ENCODE results near the gene GRHL1.

Gene GRHL1

DNA sequence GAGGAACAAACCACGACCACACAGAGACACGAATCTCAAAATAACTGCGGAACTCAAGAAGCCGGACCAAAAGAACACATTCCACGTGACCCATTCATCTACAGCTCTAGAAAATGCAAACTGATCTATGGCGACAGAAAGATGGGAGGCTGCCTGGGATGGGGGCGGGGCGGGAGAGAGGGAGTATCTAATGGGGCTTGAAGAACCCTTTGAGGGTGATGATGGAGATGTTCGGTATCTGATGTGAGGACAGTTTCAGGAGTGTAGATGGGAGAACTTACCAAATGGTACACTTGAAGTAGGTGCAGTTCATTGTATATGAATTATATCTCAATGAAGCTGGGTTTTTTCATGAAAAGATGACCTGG lies 57.3 kb downstream of the GRHL1 start:
- ChIA-PET POLR2A (no interaction called here), CTCF (interaction anchor here (1.3 kb wide), 1 partner anchor 24 kb away, joined by 3 read pairs; no protein-coding TSS in a partner anchor)
- Histone ChIP-seq H3K27ac (ENCODE audit: extremely low read depth, low read depth, low read length) (no peak overlapping the region), H3K9me3 (ENCODE audit: control insufficient read depth, insufficient read depth, low read depth, low read length) (no peaks in the 10 kb centered on the region), H3K4me3 (ENCODE audit: low read depth, low read length) (no peak overlapping the region), H3K4me1 (ENCODE audit: control insufficient read depth, insufficient read depth, low read length) (no peaks in the 10 kb centered on the region), H3K36me3 (ENCODE audit: control insufficient read depth in 2 of 2, insufficient read depth in 1 of 2, low read length in 2 of 2) (no peaks in the 10 kb centered on the region)
- no peak for TF ChIP-seq SCRT2 (tag by site-specific recombination; IDR thresholded peaks at IDR 0.05)
- TF ChIP-seq, protein P1, sequence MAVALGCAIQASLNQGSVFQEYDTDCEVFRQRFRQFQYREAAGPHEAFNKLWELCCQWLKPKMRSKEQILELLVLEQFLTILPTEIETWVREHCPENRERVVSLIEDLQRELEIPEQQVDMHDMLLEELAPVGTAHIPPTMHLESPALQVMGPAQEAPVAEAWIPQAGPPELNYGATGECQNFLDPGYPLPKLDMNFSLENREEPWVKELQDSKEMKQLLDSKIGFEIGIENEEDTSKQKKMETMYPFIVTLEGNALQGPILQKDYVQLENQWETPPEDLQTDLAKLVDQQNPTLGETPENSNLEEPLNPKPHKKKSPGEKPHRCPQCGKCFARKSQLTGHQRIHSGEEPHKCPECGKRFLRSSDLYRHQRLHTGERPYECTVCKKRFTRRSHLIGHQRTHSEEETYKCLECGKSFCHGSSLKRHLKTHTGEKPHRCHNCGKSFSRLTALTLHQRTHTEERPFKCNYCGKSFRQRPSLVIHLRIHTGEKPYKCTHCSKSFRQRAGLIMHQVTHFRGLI (tag by site-specific recombination; IDR thresholded peaks at IDR 0.05): no peak
- TF ChIP-seq KLF7 (tag by site-specific recombination; IDR thresholded peaks at IDR 0.05; ENCODE audit: borderline replicate concordance): no peak
- TF ChIP-seq, protein P2, sequence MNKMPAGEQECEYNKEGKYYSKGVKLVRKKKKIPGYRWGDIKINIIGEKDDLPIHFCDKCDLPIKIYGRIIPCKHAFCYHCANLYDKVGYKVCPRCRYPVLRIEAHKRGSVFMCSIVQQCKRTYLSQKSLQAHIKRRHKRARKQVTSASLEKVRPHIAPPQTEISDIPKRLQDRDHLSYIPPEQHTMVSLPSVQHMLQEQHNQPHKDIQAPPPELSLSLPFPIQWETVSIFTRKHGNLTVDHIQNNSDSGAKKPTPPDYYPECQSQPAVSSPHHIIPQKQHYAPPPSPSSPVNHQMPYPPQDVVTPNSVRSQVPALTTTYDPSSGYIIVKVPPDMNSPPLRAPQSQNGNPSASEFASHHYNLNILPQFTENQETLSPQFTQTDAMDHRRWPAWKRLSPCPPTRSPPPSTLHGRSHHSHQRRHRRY (tag by site-specific recombination; IDR thresholded peaks at IDR 0.05): no peak
- TF ChIP-seq ZNF350 (tag by site-specific recombination; IDR thresholded peaks at IDR 0.05): no peak
- TF ChIP-seq ZFP37 (tag by site-specific recombination; IDR thresholded peaks at IDR 0.05): no peak
- TF ChIP-seq SETDB1 (IDR thresholded peaks at IDR 0.05; ENCODE audit: insufficient read length, low read length): no peak
- no peak for TF ChIP-seq ZNF677 (tag by site-specific recombination; IDR thresholded peaks at IDR 0.05)
- TF ChIP-seq, protein P3, sequence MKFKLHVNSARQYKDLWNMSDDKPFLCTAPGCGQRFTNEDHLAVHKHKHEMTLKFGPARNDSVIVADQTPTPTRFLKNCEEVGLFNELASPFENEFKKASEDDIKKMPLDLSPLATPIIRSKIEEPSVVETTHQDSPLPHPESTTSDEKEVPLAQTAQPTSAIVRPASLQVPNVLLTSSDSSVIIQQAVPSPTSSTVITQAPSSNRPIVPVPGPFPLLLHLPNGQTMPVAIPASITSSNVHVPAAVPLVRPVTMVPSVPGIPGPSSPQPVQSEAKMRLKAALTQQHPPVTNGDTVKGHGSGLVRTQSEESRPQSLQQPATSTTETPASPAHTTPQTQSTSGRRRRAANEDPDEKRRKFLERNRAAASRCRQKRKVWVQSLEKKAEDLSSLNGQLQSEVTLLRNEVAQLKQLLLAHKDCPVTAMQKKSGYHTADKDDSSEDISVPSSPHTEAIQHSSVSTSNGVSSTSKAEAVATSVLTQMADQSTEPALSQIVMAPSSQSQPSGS (tag by site-specific recombination; IDR thresholded peaks at IDR 0.05; ENCODE audit: low read depth): no peak
- TF ChIP-seq PRDM1 (tag by site-specific recombination; IDR thresholded peaks at IDR 0.05): no peak
- TF ChIP-seq ZNF157 (tag by site-specific recombination; IDR thresholded peaks at IDR 0.05): no peak
- no peak for TF ChIP-seq ZSCAN23 (tag by site-specific recombination; IDR thresholded peaks at IDR 0.05)
- no peak for TF ChIP-seq ZNF670 (tag by site-specific recombination; IDR thresholded peaks at IDR 0.05; ENCODE audit: low read depth)

DNA sequence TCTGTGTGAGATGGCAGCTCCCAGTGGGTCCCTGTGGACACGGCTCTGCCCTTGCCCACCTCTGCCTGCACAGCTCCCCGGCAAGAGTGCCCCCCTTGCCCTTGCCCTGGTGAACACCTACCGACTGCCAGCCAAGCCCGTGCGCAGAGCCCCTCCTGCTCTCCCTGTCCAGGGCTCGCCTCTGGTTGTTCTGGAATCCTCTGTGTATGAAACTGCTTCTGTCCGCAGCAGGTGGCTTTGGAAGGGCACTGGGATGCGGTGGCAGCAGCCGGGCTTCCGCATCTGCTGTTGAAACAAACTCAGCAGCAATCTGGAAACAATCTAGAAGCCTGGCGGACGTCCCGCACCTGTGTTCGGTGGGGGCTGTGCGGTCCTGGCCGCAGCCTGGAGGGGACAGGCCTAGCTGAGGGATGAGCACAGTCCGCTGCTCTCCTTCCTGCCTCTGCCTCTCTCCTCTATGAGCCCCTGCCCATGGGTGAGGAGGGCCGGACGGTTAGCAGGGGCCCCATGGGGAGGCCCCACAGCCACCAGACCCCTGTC lies 57.8 kb downstream of the GRHL1 start:
- Histone ChIP-seq H3K4me1 (ENCODE audit: control insufficient read depth, insufficient read depth, low read length) (no peaks in the 10 kb centered on the region), H3K27ac (ENCODE audit: extremely low read depth, low read depth, low read length) (no peak overlapping the region), H3K36me3 (ENCODE audit: control insufficient read depth in 2 of 2, insufficient read depth in 1 of 2, low read length in 2 of 2) (no peaks in the 10 kb centered on the region), H3K4me3 (ENCODE audit: low read depth, low read length) (no peak overlapping the region), H3K9me3 (ENCODE audit: control insufficient read depth, insufficient read depth, low read depth, low read length) (no peaks in the 10 kb centered on the region)
- ChIA-PET CTCF (interaction anchor here (1.3 kb wide), 1 partner anchor 25 kb away, joined by 3 read pairs; no protein-coding TSS in a partner anchor), POLR2A (no interaction called here)
- no peak for TF ChIP-seq KLF16 (tag by site-specific recombination; IDR thresholded peaks at IDR 0.05)
- TF ChIP-seq ZNF654 (tag by site-specific recombination; IDR thresholded peaks at IDR 0.05; ENCODE audit: low read depth): no peak
- no peak for TF ChIP-seq ZNF473 (tag by site-specific recombination; IDR thresholded peaks at IDR 0.05)
- no peak for TF ChIP-seq GFI1B (tag by site-specific recombination; IDR thresholded peaks at IDR 0.05)
- TF ChIP-seq ZSCAN30 (tag by site-specific recombination; IDR thresholded peaks at IDR 0.05): no peak
- TF ChIP-seq, protein P4, sequence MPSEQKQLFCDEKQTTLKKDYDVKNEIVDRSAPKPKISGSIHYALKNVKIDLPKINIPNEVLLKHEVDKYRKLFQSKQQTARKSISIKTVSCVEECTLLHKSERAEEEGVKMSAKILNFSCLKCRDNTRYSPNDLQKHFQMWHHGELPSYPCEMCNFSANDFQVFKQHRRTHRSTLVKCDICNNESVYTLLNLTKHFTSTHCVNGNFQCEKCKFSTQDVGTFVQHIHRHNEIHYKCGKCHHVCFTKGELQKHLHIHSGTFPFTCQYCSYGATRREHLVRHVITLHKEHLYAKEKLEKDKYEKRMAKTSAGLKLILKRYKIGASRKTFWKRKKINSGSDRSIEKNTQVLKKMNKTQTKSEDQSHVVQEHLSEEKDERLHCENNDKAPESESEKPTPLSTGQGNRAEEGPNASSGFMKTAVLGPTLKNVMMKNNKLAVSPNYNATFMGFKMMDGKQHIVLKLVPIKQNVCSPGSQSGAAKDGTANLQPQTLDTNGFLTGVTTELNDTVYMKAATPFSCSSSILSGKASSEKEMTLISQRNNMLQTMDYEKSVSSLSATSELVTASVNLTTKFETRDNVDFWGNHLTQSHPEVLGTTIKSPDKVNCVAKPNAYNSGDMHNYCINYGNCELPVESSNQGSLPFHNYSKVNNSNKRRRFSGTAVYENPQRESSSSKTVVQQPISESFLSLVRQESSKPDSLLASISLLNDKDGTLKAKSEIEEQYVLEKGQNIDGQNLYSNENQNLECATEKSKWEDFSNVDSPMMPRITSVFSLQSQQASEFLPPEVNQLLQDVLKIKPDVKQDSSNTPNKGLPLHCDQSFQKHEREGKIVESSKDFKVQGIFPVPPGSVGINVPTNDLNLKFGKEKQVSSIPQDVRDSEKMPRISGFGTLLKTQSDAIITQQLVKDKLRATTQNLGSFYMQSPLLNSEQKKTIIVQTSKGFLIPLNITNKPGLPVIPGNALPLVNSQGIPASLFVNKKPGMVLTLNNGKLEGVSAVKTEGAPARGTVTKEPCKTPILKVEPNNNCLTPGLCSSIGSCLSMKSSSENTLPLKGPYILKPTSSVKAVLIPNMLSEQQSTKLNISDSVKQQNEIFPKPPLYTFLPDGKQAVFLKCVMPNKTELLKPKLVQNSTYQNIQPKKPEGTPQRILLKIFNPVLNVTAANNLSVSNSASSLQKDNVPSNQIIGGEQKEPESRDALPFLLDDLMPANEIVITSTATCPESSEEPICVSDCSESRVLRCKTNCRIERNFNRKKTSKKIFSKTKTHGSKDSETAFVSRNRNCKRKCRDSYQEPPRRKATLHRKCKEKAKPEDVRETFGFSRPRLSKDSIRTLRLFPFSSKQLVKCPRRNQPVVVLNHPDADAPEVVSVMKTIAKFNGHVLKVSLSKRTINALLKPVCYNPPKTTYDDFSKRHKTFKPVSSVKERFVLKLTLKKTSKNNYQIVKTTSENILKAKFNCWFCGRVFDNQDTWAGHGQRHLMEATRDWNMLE (tag by site-specific recombination; conservative IDR thresholded peaks at IDR 0.05; ENCODE audit: low read depth): no peak
- no peak for TF ChIP-seq GLIS2 (tag by site-specific recombination; IDR thresholded peaks at IDR 0.05)
- TF ChIP-seq ZNF623 (tag by site-specific recombination; IDR thresholded peaks at IDR 0.05): no peak
- TF ChIP-seq ZNF112 (tag by site-specific recombination; IDR thresholded peaks at IDR 0.05): no peak
- no peak for TF ChIP-seq ZNF600 (tag by site-specific recombination; IDR thresholded peaks at IDR 0.05)
- no peak for TF ChIP-seq YY2 (tag by site-specific recombination; IDR thresholded peaks at IDR 0.05)
- no peak for TF ChIP-seq ZNF121 (tag by site-specific recombination; IDR thresholded peaks at IDR 0.05)
